ENCODE results near the gene TPSAB1. TPM values are rescaled to one million over a fixed set of nuclear protein-coding genes. Genes with fewer than 3 reads are reported as not detected.

TPSAB1 gene
- total RNA-seq, 2 donors from 2014 or later, result 17.7 to 33.6 TPM

DNA sequence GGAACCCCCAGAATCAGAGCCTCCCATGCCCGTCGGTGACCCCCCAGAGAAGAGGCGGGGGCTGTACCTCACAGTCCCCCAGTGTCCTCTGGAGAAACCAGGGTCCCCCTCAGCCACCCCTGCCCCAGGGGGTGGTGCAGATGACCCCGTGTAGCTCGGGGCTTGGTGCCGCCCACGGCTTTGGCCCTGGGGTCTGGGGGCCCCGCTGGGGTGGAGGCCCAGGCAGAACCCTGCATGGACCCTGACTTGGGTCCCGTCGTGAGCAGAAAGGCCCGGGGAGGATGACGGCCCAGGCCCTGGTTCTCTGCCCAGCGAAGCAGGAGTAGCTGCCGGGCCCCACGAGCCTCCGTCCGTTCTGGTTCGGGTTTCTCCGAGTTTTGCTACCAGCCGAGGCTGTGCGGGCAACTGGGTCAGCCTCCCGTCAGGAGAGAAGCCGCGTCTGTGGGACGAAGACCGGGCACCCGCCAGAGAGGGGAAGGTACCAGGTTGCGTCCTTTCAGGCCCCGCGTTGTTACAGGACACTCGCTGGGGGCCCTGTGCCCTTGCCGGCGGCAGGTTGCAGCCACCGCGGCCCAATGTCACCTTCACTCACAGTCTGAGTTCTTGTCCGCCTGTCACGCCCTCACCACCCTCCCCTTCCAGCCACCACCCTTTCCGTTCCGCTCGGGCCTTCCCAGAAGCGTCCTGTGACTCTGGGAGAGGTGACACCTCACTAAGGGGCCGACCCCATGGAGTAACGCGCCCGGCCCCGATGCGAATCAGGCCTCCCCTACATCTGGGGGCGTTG lies 19.5 kb upstream of the TPSAB1 start:
- WGBS, result 86% methylated on average over 48 of the region's 48 CpGs
- Histone ChIP-seq H3K4me3 (no peak overlapping the region), H3K4me1 (replicated peaks) (no peaks in the 10 kb centered on the region), H3K9me3 (no peaks in the 10 kb centered on the region), H3K36me3 (no peaks in the 10 kb centered on the region), H3K27ac (no peak overlapping the region), H3K27me3 (replicated peaks; ENCODE audit: insufficient read depth) (no peaks in the 10 kb centered on the region)
- TF ChIP-seq POLR2A (IDR thresholded peaks at IDR 0.05), result no peak
- no peak for TF ChIP-seq CTCF (IDR thresholded peaks at IDR 0.05)
- intact Hi-C loops (cut with DNase I), result no loop called here
- no peak for DNase-seq (ENCODE audit: low spot score)

DNA sequence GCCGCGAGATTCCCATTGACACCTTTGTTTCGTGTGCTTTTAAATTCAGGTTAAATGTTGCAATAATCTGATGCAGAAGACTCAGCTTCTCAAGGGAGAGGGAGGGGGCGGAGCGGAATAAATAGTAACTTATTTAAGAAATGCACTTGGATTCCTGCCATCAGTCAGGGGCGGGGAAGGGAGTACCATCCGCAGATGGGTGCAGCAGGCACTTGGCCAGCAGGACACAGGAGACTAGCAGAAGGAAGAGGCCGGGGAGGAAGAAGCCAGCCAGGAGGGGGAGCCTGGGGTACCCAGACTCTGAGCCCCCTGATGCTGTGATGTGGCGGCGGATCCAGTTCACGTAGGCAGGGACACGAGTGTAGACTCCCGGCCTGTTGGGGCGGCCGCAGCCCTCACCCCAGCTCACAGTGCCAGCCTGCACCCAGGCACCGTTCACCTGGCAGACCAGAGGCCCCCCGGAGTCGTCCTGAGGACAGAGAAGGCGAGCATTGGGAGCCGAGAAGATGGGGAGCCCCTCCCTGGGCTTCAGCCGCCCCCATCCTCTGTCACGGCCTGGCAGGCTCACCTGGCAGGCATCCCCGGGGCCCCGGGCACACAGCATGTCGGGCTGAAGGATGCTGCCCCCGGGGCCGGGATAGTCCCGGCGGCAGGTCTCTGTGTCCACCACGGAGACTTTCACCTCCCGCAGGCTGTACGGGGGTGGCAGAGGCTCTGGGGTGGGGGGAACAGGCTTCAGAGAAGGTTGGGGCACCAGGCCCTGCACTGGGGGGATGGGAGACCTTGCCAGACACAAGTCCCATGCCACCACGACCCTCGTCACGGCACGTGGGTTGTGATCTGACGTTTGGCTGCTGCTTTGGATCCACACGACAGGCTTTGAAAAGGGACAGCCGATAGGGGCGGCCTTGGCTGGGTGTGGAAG lies 18.6 kb upstream of the TPSAB1 start:
- no peak overlapping the region for H3K27ac ChIP-seq
- no peak for DNase-seq (ENCODE audit: low spot score)
- 76% methylated on average over 36 of the region's 40 CpGs for WGBS
- H3K4me1 ChIP-seq (replicated peaks), result no peaks in the 10 kb centered on the region
- intact Hi-C loops (cut with DNase I), result no loop called here
- TF ChIP-seq POLR2AphosphoS5 (IDR thresholded peaks at IDR 0.05) (no peak), CTCF (IDR thresholded peaks at IDR 0.05) (no peak), POLR2A (IDR thresholded peaks at IDR 0.05) (no peak)
- no peaks in the 10 kb centered on the region for H3K9me3 ChIP-seq
- H3K36me3 ChIP-seq, result no peaks in the 10 kb centered on the region
- H3K4me3 ChIP-seq, result no peak overlapping the region
- no peaks in the 10 kb centered on the region for H3K27me3 ChIP-seq (replicated peaks; ENCODE audit: insufficient read depth)

- 76% methylated on average over 25 of the region's 25 CpGs for whole genome bisulfite sequencing
- TF ChIP-seq POLR2AphosphoS5 (IDR thresholded peaks at IDR 0.05), result no peak
- H3K27ac ChIP-seq, result no peak overlapping the region
- no peaks in the 10 kb centered on the region for H3K27me3 ChIP-seq (replicated peaks; ENCODE audit: insufficient read depth)
- H3K4me3 ChIP-seq, result no peak overlapping the region
- intact Hi-C loops (cut with DNase I), result no loop called here
- no peaks in the 10 kb centered on the region for H3K9me3 ChIP-seq
- no peak for DNase-seq (ENCODE audit: low spot score)
- no peaks in the 10 kb centered on the region for H3K4me1 ChIP-seq (replicated peaks)
- H3K36me3 ChIP-seq, result no peaks in the 10 kb centered on the region
These were observed 17.8 kb upstream of the TPSAB1 start for GRCh38 chr16:1222553-1223354.

DNA sequence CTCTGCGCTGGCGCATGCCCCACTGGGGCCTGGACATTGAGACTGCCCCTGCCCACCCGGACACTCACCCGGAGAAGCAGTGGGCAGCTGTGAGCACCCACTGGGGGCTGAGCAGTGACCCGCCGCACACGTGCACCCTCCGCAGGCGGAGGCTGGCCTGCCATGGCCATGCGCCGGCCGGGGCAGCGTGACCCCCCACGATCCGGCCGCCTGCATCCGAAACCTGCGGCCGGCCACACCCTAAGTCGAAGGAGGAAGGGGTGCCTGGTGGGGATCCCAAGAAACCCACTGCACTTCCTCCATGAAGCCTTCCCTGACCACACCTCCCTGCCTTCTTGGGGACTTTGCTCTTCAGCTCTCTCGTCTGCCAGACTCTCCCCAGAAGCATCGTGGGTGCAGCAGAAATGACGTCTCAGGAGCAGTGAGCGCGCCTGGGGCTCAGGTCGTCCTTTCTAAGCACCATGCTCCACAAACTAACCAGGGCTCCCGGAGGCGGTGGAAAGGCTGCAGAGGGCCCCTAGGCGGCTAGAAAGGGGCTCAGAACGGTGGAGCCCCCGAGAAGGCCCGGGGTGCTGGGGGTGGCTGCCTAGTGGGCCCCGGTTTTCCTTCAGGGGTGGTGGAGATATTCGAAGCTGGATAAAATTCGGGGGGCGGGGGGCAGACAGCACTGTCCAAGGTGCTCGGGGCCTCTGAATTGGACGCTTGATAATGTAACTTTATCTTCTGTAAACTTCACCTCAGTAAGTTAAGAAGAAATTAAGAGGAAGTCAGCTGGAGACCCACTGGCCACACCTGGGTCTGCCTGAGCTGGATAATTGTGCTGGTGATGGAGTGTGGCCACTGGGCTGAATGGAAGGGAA lies 16.9 kb upstream of the TPSAB1 start:
- no peaks in the 10 kb centered on the region for H3K4me1 ChIP-seq (replicated peaks)
- H3K4me3 ChIP-seq, result no peak overlapping the region
- intact Hi-C loops (cut with DNase I), result no loop called here
- no peak for DNase-seq (ENCODE audit: low spot score)
- no peaks in the 10 kb centered on the region for H3K27me3 ChIP-seq (replicated peaks; ENCODE audit: insufficient read depth)
- H3K9me3 ChIP-seq, result no peaks in the 10 kb centered on the region
- H3K36me3 ChIP-seq, result no peaks in the 10 kb centered on the region
- TF ChIP-seq POLR2A (IDR thresholded peaks at IDR 0.05) (no peak), POLR2AphosphoS5 (IDR thresholded peaks at IDR 0.05) (no peak), CTCF (IDR thresholded peaks at IDR 0.05) (no peak)
- H3K27ac ChIP-seq, result no peak overlapping the region
- WGBS, result 81% methylated on average over 30 of the region's 38 CpGs

All from prostate gland (tissue), 2 donors.